Measurements from ENCODE around the gene TMEM147. TPM values are rescaled to one million over a fixed set of nuclear protein-coding genes. Genes with fewer than 3 reads are reported as not detected.

TMEM147 gene
- total and polyA plus RNA-seq, 10 of the 15 experiments (the other 5 are each of a cell fraction or from before 2014, with no cell fraction given): 53.4 to 145 (median 79.3) TPM

GRCh38 chr19:35542209-35542608, 3.2 kb upstream of the TMEM147 start (continued):
- TF ChIP-seq, protein P1, sequence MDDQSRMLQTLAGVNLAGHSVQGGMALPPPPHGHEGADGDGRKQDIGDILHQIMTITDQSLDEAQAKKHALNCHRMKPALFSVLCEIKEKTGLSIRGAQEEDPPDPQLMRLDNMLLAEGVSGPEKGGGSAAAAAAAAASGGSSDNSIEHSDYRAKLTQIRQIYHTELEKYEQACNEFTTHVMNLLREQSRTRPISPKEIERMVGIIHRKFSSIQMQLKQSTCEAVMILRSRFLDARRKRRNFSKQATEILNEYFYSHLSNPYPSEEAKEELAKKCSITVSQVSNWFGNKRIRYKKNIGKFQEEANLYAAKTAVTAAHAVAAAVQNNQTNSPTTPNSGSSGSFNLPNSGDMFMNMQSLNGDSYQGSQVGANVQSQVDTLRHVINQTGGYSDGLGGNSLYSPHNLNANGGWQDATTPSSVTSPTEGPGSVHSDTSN (IDR thresholded peaks at IDR 0.05; ENCODE audit: insufficient replicate concordance, low read depth, low read length): no peak
- no peak for TF ChIP-seq MYB (IDR thresholded peaks at IDR 0.05; ENCODE audit: borderline replicate concordance, low read depth, low read length)
- TF ChIP-seq RCOR1 (conservative IDR thresholded peaks at IDR 0.05; ENCODE audit: low read depth, low read length): no peak
- no peak for TF ChIP-seq NKRF (conservative IDR thresholded peaks at IDR 0.05)

DNA sequence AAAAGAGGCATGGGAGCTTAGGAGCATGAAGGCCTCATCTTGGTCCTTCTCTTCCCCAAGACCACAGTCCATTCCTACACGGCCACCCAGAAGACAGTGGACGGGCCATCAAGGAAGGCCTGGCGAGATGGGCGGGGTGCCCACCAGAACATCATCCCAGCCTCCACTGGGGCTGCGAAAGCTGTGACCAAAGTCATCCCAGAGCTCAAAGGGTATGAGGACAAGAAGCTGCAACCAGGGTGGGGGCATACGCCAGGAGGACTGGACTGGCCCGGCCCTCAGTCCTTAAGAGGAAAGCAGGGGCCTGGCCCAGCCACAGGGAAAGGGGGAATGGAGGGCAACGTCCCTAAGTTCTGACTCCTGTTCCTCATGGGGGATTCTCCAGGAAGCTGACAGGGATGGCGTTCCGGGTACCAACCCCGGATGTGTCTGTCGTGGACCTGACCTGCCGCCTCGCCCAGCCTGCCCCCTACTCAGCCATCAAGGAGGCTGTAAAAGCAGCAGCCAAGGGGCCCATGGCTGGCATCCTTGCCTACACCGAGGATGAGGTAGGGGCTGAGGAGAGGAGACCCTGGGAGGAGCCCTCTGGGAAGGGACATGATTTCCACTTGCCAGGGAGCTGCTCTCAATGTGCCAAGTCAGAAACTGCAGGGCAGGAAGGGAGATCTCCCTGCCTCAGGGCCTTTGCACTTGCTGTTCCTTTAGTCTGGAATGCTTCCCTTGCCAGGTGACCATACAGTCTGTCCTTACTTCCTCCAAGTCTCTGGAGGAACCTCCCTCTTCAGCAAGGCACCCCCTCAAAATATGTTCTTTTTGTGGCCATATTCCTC, 1.9 kb upstream of the TMEM147 start:
- H3K79me2 ChIP-seq (ENCODE audit: control insufficient read depth, insufficient read depth, low read length): peaks cover 18% of the 10 kb centered on the region
- in situ Hi-C loops (cut with MboI): no loop called here
- DNase-seq (ENCODE audit: low read depth, low spot score) (no peak), FAIRE-seq (no peak), ATAC-seq (no peak)
- no peak overlapping the region for H3K9ac ChIP-seq (ENCODE audit: control insufficient read depth, insufficient read depth, low read length)
- H3K4me2 ChIP-seq (ENCODE audit: control insufficient read depth, insufficient read depth): no peak overlapping the region; the same call in 1 of the 2 replicates
- intact Hi-C loops (cut with micrococcal nuclease; ENCODE audit: unreplicated experiment): loop anchor here (2.0 kb wide), 1 partner anchor 33 kb away; no protein-coding TSS in a partner anchor
- H3K27me3 ChIP-seq (replicated peaks in 1 of 2; ENCODE audit: control insufficient read depth in 2 of 2, insufficient read depth in 2 of 2, low read length in 1 of 2): no peaks in the 10 kb centered on the region
- no peak overlapping the region for H2AFZ ChIP-seq (ENCODE audit: control insufficient read depth, low read depth, low read length)
- ChIA-PET SMC1A (ENCODE audit: uncharacterized antibody, unreplicated experiment) (interaction anchor here (1.6 kb wide), 1 partner anchor 10 kb away, joined by 3 read pairs; no protein-coding TSS in a partner anchor), CTCF (interaction anchor here (2.7 kb wide), 1 partner anchor 34 kb away, joined by 24 read pairs; no protein-coding TSS in a partner anchor), POLR2A (interaction anchor here (0.6 to 1.5 kb wide), 2 partner anchors 33 to 119 kb away, joined by 3 read pairs; no protein-coding TSS in a partner anchor), RAD21 (ENCODE audit: unreplicated experiment) (interaction anchor here (1.5 kb wide), 1 partner anchor 33 kb away, joined by 5 read pairs; no protein-coding TSS in a partner anchor)
- BruUV-seq (replicated peaks): no TSS peak
- no peak for TF ChIP-seq NFXL1 (IDR thresholded peaks at IDR 0.05; ENCODE audit: borderline replicate concordance)
- no peak overlapping the region for H3K27ac ChIP-seq (ENCODE audit: control insufficient read depth, insufficient read depth)
- peaks cover 31% of the 10 kb centered on the region for H3K4me1 ChIP-seq (ENCODE audit: control insufficient read depth, insufficient read depth, low read length)
- H3K9me3 ChIP-seq (replicated peaks; ENCODE audit: control insufficient read depth, insufficient read depth, low read length): no peaks in the 10 kb centered on the region
- no peak overlapping the region for H3K4me3 ChIP-seq
- 90% methylated on average over 15 of the region's 15 CpGs for WGBS (ENCODE audit: insufficient coverage, insufficient replicate concordance, low lambda C conversion rate, missing lambda C conversion rate)
- peaks cover 0 to 2% of the 10 kb centered on the region in 2 experiments; a peak in 2 of 4 replicates for H3K36me3 ChIP-seq (ENCODE audit: control insufficient read depth in 2 of 2, insufficient read depth in 2 of 2, low read length in 1 of 2)
- H4K20me1 ChIP-seq (ENCODE audit: control insufficient read depth, insufficient read depth): no peaks in the 10 kb centered on the region

Data from GM12878 (cell line).